HG02852 (cell line): ENCODE measurements around the gene NAA10.
"Not testable (repeated sequence)": the region's sequence is repeated elsewhere in the genome, so short reads cannot be mapped to it uniquely, and the experiment has no call there.

Experiments used
- ATAC-seq: cut with Tn5 transposase; IDR thresholded peaks from one replicate; pipeline ENCODE4 v1.9.1; 2021; ENCODE audit warnings: mild to moderate bottlenecking, moderate library complexity; ENCODE audit not compliant: unreplicated experiment

Gene NAA10

GRCh38 chrX:153934762-153935325 is at the start of gene NAA10:
TSS of gene NAA10 (minus strand) at chrX:153935037. CDS start at chrX:153934904, 133 bp downstream.
- ATAC-seq: peak; percentile 86

- ATAC-seq: no peak
Measured at GRCh38 chrX:153983321-153983801, 48.5 kb upstream of the NAA10 start.

GRCh38 chrX:153981771-153982533 is 47.1 kb upstream of the NAA10 start:
- ATAC-seq: no peak

- no peak for ATAC-seq
Measured at GRCh38 chrX:153981231-153981630, 46.4 kb upstream of the NAA10 start.

- ATAC-seq: not testable (repeated sequence)
Measured at GRCh38 chrX:153980394-153980793, 45.6 kb upstream of the NAA10 start.

GRCh38 chrX:153974726-153975286 is 40.0 kb upstream of the NAA10 start:
- ATAC-seq: no peak

- ATAC-seq: no peak
Measured at GRCh38 chrX:153974003-153974725, 39.3 kb upstream of the NAA10 start.

GRCh38 chrX:153973127-153974002 is 38.5 kb upstream of the NAA10 start:
- no peak for ATAC-seq

- ATAC-seq: peak; percentile 57
Measured at GRCh38 chrX:153972368-153973126, 37.7 kb upstream of the NAA10 start, which contains the start of gene TMEM187. TSS of gene TMEM187 (plus strand) at chrX:153972754. CDS start at chrX:153982063, 9,309 bp downstream.

- peak; percentile 48 for ATAC-seq
Measured at GRCh38 chrX:153971450-153972367, 36.9 kb upstream of the NAA10 start, which contains the start of gene HCFC1. TSS of gene HCFC1 (minus strand) at chrX:153971818. CDS start at chrX:153970840, 978 bp downstream.

- ATAC-seq: peak; percentile 42
Measured at GRCh38 chrX:153971124-153971449, 36.2 kb upstream of the NAA10 start.

GRCh38 chrX:153970357-153971123 is 35.7 kb upstream of the NAA10 start:
- ATAC-seq: peak; percentile 8

- no peak for ATAC-seq
Measured at GRCh38 chrX:153969904-153970356, 35.1 kb upstream of the NAA10 start.

- no peak for ATAC-seq
Measured at GRCh38 chrX:153969125-153969903, 34.5 kb upstream of the NAA10 start.

- ATAC-seq: no peak
Measured at GRCh38 chrX:153968754-153969124, 33.9 kb upstream of the NAA10 start.

GRCh38 chrX:153968255-153968654 is 33.4 kb upstream of the NAA10 start:
- no peak for ATAC-seq
